NCI-H1417 (cell line): Measurements from ENCODE around the gene DNAI1.
"Not testable (repeated sequence)": the region's sequence is repeated elsewhere in the genome, so short reads cannot be mapped to it uniquely, and the experiment has no call there.

Experiments
- DNase-seq, 3 experiments: peaks; one replicate each; lab custom pipeline; 2025; lab: John Stamatoyannopoulos, UW

DNAI1 gene

DNA sequence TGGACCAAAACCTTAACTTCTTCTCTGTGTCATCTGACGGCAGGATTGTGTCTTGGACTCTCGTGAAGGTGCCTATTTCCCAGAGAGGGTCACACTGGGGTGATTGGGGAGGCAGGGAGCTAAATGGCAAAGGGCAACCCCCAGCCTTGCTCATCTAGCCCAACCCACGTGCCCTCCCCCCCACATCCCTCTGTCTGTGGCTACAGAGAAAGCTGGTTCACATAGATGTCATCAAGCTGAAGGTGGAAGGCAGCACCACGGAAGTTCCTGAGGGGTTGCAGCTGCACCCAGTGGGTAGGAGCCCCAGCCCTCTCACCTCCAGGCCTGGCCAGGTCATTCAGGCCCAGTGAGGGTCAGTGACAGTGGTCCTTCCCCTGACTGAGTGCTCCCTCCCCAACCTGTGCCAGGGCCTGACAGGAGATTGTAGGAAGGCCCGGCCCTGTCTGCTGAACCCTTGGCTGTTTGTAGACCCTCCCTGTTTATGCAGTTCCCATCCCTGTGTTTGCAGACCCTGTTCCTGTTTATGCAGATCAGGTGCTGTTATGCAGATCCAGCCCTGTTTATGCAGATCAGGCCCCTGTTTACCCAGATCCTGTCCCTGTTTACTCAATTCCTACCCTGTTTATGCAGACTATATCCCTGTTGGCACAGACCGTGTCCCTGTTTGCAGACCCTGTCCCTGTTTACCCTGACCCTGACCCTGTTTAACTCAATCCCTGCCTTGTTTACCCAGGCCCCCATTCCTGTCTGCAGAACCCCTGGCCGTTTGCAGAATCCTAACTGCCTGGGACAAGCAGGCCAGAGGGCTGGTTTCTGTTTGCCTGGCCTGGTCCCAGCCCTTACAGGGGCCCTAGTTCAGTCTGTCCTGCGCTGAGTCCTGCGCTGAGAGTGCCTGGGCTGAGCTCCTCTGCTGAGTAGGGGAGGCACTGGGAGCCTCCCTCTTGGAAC is 53.8 kb downstream of the DNAI1 start:
- no peak for DNase-seq

DNA sequence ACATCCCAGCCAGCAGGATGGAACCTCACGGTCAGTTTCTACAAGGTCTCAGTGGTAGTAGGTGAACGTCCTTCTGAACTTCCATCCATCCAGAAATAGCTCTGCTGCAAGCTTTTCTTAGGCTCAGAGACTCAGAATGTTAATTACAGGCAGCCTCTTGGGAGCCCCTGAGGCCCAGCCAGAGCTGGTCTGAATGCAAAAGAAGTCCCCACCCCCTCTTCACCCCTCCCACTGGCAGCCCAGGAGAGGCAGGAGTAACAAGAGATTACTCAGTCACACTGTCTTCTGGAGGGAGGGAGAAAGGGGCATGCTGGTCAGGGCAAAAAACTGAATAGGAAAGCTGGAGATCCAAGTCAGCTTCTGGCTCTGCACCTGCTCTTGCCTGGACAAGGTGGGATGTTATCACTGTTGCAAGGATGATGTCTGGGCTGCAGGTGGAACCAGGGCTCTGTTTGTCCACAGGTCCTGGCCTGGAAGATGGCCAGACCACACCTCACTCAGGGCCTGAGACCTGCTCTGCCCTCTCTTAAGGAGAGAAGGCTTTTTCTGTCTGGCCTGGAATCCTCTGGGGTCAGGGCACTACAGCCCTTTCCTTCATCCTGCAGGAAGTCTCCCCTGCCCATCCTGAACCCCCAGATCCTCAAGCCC is 55.1 kb downstream of the DNAI1 start:
- peak in 2 of 3 experiments; percentile 29 to 62 for DNase-seq

DNA sequence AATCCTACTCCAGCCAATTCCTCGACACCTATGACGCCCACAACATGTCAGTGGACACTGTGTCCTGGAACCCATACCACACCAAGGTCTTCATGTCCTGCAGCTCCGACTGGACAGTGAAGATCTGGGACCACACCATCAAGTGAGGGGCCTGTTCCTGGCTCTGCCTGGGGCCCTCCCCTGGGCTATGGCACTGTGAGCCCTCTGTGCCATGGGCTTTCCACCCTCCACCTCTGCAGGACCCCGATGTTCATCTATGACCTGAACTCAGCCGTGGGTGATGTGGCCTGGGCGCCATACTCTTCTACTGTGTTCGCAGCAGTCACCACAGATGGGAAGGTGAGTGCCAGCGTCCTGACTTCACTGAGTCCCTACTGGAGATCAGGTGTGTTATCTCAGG is 55.8 kb downstream of the DNAI1 start:
- no peak for DNase-seq

DNA sequence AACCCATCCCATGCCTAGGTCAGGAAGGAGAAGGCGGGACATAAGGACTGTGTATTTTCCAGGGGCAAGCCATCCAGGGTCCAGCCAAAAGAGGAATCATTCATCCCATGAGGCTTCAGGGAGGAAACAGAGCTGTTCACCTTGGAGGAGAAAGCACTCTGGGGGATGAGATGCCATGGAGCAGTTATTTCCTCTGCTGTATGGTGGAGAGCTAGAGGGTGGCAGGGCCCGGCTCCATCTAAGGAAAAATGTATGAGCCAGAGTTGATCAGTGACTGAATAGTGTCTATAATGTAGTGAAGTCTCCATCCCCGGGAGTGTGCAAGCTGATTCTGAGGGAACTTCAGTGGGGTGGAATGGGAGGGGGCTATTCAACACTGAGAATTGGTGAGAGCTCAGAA is 56.2 kb downstream of the DNAI1 start:
- DNase-seq: no peak

DNA sequence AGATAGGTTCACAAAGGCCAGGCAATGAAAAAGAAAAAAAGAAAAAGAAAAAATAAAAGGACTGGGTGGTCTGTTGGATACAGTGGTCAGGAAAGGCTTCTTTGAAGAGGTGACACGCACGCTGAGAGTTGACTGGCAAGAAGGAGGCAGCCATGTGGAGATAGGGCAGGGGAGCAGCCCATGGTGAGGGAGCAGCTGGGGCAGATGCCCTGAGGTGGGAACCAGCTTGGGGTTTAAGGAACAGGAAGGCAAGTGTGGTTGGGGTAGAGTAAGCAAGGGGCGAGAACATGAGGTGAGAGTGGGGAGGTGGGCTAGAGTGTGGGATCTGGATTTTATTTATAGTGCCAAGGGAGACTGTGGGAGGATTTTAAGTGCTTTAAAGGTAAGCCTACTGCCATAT is 57.4 kb downstream of the DNAI1 start:
- no peak for DNase-seq

DNA sequence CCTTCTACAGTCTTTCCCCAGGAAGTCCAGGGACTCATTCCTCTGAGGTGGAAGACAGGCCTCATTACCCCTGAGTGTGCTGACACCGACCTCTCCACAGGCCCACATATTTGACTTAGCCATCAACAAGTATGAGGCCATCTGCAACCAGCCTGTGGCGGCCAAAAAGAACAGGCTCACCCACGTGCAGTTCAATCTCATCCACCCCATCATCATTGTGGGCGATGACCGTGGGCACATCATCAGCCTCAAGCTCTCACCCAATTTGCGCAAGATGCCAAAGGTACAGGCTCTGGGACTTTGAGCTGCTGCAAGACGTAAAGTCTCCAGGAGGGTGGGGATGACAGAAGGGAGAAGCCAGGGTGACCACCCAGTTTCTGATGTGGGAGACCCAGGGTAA is 58.6 kb downstream of the DNAI1 start:
- DNase-seq: no peak

DNA sequence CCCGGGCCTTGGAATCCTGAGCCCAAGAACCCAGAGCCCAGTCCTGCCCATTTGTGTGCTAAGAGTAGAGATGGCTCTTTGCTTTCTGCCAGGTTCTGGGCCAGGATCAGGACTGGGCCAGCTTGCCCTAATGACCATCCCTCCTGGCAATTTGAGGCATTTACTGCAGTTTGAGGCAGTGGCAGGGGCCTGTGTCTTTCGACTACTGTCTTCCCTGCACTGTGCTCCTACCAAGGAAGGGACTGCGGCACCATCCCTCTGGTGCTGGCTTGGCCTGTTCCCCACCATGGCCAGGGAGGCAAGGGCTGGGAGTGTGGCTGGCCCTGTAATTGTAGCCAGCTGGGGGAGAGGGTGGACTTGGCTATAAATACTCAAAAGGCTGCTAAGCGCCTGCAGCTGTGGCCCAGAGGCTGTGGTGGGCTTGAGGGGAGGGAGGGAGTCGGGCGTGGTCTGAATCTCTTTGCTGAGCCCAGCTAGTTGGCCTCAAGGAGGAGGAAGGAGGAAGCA is 59.6 kb downstream of the DNAI1 start:
- no peak for DNase-seq

DNA sequence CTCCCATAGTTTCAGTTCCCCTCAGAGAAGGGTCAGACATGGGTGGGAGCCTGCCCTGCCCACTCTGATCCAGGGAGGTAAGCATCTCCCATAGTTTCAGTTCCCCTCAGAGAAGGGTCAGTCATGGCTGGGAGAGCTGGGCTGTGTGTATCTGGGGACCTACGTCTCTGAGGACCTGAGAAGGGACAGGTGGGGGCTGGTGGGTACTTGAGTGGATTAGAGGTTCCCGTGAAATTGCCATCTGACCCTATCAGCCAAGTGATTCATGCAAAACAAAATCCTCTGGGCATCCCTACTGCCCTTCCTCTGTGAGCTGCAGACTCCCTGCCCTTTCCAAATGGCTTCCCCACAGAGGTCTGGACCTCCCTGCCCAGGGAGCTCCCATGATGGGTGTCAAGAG is 60.3 kb downstream of the DNAI1 start:
- no peak for DNase-seq

DNA sequence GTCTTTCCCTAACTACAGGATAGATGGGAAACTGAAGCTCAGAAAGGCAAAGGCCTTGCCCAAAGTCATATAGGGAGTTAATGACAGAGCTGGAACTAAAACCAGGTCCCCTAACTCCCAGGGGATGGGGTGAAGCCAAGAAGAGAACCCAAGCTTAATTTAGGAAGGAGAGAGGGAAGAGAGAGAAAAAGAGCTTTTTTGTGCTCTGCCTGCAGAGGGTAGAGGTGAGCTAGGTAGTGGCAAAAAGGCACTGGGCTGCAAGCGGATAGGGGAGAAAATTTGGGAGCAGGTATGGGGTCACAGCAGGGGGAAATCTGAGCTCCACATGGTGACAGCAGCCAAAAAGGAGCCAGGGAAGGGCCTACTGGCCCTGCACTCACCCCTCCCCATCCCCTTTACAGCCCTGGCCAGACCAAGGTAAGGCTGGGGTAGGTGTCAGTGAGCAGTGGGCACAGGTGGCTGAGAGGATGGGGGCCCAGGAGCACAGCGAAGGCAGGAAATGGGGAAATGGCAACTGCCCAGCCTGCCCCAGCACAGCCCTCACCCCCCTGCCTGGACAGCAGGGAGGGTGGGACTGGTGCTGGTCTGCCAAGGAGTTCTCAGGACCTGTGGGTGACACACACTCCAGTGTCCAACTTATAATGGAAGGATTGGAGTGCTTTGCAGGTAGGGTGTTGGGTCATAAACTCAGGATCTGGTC is 60.9 kb downstream of the DNAI1 start:
- DNase-seq: no peak

DNA sequence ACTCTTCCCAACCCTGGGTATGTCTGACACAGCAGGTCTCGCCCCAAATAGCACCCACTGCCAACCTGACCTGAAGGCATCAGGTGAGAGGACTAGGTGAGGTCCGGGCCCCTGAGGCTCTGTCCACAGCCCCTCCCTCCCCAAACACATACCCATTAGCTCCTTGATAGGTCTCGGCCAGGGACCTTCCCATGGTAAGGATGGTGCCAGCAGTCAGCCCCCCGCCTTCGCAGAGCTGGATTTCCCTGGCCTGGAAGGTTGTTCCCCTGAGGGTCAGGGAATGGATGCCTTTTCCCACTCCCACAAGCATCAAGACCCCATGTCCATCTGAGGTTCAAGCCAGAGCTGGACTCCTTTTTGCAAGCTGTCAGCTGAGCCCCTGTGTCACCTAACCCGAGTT is 61.5 kb downstream of the DNAI1 start:
- no peak for DNase-seq

DNA sequence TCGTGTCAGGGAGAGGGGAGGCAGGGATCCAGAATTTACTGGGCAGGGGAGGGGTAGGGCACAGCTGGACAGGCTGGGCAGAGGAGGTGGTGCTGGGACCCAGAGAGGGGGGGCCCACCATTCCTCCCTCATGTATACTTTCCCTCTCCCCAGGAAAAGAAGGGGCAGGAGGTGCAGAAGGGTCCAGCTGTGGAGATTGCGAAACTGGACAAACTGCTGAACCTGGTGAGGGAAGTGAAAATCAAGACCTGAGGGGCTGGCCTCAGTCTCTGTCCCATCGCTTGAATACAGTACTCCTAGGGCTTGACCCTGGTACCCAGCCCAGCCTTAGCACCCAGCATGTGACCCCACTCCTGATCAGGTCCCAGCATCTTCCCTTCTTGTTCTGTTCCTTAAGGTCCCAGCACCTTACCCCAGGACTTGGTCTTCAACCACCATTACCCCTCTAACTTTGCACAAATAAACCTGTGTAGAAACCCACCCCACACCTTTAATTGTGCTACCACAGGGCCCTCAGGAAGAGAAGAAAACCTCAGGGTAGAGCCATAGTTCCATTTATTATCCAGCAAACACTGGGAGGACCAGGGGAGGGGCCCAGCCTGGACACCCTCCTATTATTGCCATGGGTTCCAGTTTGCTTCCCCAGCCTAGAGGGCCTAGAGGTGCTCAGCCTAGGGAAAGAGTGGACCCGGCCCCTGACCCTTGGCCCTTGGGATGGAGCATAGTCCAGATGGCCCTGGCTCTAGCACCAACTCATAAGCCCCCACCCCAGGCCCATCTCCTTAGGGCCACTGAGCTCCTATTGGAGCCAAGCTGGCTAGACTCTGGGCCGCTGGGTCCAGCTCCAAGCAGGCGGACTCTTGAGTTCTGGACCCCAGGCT is 62.1 kb downstream of the DNAI1 start:
- no peak for DNase-seq

DNA sequence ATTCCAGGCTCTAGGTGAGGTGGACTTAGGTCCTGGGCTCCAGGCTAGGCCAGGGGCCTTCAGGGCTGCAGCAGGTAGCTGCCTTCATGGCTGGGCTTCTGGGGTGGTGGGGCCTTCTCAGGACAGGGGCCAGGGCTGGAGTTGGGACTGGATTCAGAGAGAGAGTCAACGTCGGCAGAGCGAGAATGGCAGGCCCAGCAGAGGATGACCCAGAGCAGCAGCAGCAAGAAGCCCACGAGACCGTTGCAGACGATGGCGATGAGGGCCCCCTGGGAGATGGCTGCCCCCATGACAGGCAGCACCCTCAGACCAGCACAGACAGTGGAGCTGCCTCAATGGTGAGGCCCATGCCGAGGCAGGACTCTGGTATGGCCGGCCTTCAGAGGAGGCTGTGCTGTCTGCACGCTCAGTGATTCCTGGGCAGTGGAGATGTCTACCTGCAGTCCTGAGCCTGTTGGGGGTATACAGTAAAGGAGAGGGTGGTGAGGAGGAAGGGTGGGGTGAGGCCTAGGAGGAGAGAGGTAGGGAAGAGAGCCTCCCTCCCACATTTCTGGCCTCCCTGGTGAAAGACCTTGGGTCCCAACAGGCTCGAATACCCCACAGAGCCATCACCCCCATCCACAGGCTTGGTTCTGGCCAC is 62.9 kb downstream of the DNAI1 start:
- DNase-seq: no peak

DNA sequence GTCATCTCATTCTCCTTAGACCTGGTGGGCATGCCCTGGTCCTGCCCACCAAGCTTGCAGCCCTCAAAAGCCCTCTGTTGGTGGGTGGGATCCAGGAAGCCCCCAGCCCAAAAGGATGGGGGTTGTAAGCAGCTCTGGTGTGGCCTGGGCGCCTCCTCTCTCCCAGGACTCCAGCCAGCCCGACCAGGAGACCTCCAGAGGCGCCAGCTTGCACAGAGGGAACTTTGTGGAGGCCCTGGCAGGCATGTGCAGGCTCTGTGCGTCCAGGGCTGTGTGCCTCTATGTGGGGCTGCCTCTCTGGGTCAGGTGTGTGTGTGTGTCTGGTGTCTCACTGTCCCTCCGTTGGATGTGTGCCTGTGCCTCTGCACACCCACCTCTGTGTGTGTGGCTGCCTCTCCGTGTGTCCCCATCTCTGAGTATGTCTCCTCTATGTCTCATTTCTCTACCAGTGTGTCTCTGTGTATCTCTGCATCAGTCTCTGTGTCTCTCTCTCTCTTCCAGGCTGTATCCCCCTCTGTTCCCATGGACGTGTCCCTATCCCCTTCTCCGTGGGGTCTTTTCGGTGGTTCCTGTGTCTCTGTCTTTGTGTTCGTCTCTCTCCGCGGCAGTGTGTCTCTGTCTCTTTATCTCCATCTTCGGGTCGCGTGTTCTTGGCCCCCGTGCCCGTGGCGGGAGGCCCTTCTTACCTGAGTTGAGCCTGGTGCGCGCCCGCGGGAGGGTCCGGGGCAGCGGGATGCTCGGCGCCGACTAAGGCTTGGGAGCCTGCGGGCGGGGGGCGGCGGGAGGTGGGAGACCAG is 63.7 kb downstream of the DNAI1 start:
- no peak for DNase-seq

DNA sequence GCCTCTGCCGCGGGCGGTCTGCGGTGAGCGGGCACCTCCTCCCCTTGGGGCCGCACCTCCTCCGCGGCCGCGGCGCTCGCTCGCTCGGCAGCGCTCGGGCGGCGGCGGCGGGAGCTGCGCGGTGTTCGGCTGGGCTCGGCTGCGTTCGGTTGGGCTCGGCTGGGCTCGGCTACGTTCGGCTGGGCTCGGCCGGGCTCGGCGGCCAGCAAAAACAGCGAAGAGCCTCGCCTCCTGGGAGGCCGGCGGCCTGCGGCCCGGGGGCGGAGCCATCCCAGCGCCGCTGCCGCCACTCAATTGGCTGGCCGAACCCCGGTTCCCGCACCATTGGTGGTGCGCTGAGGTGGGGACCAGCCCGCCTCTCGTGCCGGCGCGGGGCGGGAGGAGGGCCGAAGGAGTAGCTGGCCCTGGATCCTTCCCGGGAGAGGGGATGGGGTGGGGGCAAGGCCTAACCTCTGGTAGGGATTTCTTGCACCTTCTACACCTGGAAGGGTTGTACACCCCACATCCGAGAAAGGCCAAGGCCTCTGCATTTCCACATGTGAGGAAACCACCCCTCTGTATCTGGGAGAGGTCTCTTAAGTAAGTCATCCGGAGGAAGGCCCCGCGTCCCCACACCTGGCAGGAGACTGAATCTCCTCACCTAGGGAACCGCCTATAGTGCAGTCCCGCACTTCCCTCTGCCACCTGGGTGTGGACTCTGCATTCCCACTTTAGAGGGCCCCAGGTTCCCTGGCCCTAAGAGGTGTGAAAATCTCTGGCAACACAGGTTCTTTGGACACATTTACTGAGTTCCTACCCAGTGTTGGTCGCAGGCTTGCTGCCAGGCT is 64.6 kb downstream of the DNAI1 start, which contains the start of gene ENHO:
Gene ENHO, minus strand, starts transcription at position 20 of the 827 bp plus-strand sequence. CDS start 1,295 bp downstream, outside the sequence.
- peak; percentile 81 to 91 (median 85) for DNase-seq

DNA sequence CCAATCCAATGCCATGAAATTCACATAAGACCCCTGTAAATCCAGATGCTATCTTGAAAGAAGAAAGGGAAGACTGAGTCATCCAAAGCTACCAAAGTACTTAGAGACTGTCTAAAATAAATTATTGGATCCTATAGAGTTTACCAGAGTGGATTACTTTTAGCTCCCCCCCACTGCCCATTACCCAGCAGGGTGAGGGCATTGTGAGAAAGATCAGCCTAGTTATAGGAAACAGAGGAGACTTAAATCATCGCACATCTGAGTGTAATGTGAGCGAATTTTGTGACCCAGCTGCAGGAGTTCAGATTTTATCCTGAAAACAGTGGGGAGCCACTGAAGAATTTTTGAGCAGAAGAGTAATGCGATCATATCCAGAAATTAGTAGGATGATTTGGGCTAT is 65.7 kb downstream of the DNAI1 start:
- DNase-seq: no peak

DNA sequence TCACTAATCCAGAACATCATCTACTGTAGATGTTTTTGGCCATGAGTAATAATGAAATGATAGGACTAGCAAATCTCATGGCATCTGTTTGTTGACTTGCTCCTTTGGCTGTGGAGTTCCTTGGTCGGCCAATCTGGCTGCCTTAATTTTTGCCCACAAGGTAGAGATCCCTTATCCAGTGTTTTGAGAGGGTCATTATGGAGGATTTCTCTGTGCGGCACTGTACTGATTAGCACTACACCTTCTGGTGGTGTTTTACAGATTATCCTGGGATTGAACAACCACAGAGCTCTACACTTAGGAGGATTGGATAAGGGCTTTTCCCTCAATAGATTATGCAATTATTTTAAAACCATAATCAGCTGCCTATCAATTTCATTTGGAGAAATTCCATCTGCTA is 67.4 kb downstream of the DNAI1 start:
- DNase-seq: no peak

DNA sequence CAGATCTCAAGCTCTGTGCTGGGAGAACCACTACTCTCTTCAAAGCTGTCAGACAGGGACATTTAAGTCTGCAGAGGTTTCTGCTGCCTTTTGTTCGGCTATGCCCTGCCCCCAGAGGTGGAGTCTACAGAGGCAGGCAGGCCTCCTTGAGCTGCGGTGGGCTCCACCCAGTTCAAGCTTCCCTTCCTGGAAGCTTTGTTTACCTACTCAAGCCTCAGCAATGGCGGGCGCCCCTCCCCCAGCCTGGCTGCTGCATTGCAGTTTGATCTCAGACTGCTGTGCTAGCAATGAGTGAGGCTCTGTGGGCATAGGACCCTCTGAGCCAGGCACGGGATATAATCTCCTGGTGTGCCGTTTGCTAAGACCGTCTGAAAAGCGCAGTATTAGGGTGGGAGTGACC is 73.4 kb downstream of the DNAI1 start:
- not testable (repeated sequence) for DNase-seq

DNA sequence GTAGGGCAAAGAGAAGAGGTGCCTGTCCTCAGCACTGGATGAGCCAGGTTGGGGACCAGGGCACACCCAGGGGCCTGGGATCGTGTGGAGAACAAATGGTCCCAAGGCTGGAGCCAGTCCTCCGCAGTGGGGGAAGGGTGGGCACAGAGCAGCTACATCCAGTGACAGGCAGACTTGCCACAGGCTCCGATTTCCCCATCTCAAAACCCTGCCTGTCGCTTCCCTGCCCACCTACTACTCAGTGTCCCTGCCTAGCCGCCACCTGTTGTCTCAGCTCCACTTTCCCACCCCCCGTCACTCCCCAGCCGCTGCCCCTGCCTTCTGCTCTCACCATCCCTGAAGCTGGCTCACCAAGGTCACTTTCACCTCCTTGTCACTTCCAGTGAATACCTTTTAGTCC is 78.1 kb downstream of the DNAI1 start:
- DNase-seq: no peak

DNA sequence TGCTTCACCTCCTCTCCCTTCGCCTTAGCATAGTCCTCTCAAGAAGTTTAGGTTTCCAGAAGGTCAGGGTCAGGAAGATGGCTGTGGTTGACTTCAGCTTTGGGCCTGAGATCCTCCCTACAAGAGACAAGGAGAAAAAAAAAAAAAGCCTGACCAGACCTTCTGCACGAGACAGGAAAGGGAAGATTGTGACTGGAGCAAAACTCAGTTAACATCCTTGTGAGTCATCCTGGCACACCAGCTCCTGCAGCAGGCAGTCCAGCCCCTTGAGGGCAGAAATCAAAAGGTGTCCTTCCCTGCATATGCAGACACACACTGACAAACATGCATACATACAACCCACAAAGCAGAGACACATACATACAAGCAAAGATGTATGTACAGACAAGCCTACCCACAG is 82.2 kb downstream of the DNAI1 start:
- no peak for DNase-seq
